Measurements from ENCODE around the gene HMCES. TPM values are rescaled to one million over a fixed set of nuclear protein-coding genes. Genes with fewer than 3 reads are reported as not detected.
A peak's percentile ranks its signal among the peaks of the same experiment; 100 is the strongest.

The HMCES gene
- total and polyA plus RNA-seq, 2 donors (not counting 1 experiment from before 2014, with no cell fraction given), result 22.5 to 35.6 TPM

DNA sequence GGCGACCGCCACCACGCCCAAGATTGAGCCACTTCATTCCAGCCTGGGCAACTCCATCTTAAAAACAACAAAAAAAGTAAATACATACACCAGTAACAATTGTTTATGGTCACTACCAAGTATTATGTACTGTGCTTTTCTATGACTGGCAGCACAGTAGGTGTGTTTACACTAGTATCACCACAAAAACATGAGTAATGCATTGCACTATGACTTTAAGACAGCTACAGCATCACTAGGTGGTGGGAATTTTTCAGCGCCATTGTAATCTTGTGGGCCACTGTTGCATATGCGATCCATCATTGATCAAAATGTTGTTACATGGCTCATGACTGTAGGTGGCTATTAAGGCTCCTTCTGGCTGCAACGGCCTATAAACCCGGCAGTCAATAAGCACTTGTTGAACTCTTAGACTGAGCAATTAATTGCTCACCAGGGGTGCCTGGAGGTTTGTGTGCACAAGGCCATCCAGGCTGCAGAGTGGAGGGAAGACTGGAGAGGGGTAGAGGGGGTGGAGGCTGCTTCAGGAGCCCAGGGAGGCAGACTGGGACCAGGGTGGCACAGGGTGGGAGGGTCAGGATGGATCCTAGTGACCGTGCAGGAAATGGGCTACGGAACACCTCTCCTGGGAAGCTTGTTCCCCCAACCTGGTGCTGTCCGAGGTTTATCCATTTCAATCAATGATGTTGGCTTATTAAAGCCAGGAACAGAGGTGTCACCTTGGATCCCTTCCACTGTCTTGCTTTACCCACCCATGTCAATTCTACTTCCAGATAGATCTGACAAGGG is 47.1 kb upstream of the HMCES start:
- Mint-ChIP-seq H3K9me3 (ENCODE audit: insufficient read depth) (peaks cover 4% of the 10 kb centered on the region), H3K27ac (peak overlapping the region; percentile 80), H3K4me1 (peaks cover 54% of the 10 kb centered on the region), H3K4me3 (no peak overlapping the region), H3K27me3 (no peaks in the 10 kb centered on the region)
- peak overlapping the region; percentile 15 to 64 for H3K27ac ChIP-seq (ENCODE audit: low read length in 2 of 2)
- H2AFZ ChIP-seq (ENCODE audit: insufficient read depth, low read depth, low read length, poor library complexity, severe bottlenecking), result no peak overlapping the region
- TF ChIP-seq CTCF (IDR thresholded peaks at IDR 0.05) (no peak), EZH2 (IDR thresholded peaks at IDR 0.05; ENCODE audit: borderline replicate concordance, insufficient read depth, low read depth, low read length, poor library complexity, severe bottlenecking) (no peak)
- no peak overlapping the region for H3K4me2 ChIP-seq (replicated peaks; ENCODE audit: low read depth, low read length, poor library complexity, severe bottlenecking)
- peak; percentile 39 for DNase-seq
- no peaks in the 10 kb centered on the region for H4K20me1 ChIP-seq (ENCODE audit: control insufficient read depth, insufficient read depth, low read length, poor library complexity, severe bottlenecking)
- ATAC-seq (ENCODE audit: low read depth), result no peak
- peak overlapping the region in 1 of 5 experiments; percentile 19 for H3K4me3 ChIP-seq (ENCODE audit: control extremely low read depth in 1 of 5, extremely low read depth in 1 of 5, insufficient read depth in 1 of 5, low read depth in 2 of 5, low read length in 4 of 5)
- WGBS (ENCODE audit: insufficient coverage), result 95% methylated on average over 5 of the region's 10 CpGs
- no peaks in the 10 kb centered on the region for H3K36me3 ChIP-seq (replicated peaks in 1 of 2; ENCODE audit: control extremely low read depth in 1 of 2, control insufficient read depth in 1 of 2, extremely low read depth in 1 of 2, insufficient read depth in 2 of 2, low read length in 1 of 2)
- CTCF ChIA-PET, result interaction anchor here (0.6 to 11.3 kb wide), 4 partner anchors 14 to 260 kb away, joined by 3 to 98 read pairs (median 4); partner anchors contain the start of gene COPG1
- no peaks in the 10 kb centered on the region for H3K27me3 ChIP-seq (replicated peaks in 1 of 4; ENCODE audit: control extremely low read depth in 1 of 4, control insufficient read depth in 3 of 4, insufficient read depth in 4 of 4, low read length in 3 of 4)
- H3K79me2 ChIP-seq (ENCODE audit: control insufficient read depth, insufficient read depth, low read length), result no peaks in the 10 kb centered on the region
- POLR2A ChIA-PET, result interaction anchor here (0.5 to 2.6 kb wide), 4 partner anchors 22 to 49 kb away, joined by 3 to 28 read pairs (median 5); partner anchors contain the start of gene CNBP
- intact Hi-C loops (cut with micrococcal nuclease), result loop anchor here (5.0 kb wide), 2 partner anchors 211 to 504 kb away; partner anchors contain the start of genes IFT122 and RAB7A
- H3K9ac ChIP-seq (ENCODE audit: low read length), result no peak overlapping the region
- H3K9me3 ChIP-seq (ENCODE audit: control extremely low read depth in 1 of 3, control insufficient read depth in 2 of 3, insufficient read depth in 1 of 3, low read length in 2 of 3), result peaks cover 0 to 4% (median 0%) of the 10 kb centered on the region in 3 donors
- peaks cover 29 to 45% of the 10 kb centered on the region in 2 donors for H3K4me1 ChIP-seq (ENCODE audit: control insufficient read depth in 2 of 2, insufficient read depth in 2 of 2, low read length in 2 of 2)

All from B cell (primary cell).